NCI-H526 (cell line): ENCODE data around the gene CENPK.
"Not testable (repeated sequence)": the region's sequence is repeated elsewhere in the genome, so short reads cannot be mapped to it uniquely, and the experiment has no call there.

Experiments
- DNase-seq, 2 experiments: peaks; one replicate each; lab custom pipeline; 2025; lab: John Stamatoyannopoulos, UW

Gene CENPK

DNA sequence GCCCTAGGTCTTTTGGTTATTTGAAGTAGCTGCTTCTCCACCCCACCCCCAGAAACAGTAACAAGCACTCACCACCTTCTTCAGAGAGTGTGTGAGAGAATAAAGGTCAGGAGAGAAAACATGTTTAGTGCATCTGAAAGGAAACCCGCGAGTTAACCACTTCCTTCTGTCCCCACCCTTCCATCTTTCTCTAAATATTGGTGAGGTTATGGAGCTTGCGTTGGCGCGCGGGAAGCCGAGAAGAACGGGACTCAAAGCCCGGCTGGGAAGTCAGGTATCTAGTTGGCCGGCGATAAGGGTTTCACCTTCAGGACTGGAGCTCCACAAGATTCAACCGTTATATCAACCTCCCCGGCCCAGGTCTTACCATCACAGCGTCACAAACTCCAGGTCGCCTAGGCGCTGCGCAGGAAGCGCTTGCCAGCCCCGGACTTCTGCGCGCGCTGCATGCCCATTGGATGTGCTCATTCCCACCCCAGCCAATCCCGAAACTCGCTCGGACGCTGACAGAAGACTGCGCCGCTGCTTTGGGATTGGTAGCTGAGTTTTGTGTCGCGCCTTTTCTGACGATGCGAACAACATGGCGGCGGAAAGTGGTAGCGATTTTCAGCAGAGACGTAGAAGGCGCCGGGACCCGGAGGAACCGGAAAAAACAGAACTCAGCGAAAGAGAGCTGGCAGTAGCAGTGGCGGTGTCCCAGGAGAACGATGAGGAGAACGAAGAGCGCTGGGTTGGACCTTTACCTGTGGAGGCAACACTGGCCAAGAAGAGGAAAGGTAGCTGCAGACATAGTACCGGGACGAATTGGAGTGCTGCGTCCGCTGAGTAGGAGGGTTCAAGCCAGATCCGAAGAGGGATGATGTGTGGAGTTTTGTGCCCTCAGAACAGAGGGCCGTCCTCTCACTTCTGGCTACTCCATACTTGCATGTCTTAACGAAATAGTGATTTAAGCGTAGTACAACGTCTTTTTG is at the start of gene CENPK, which contains the start of gene PPWD1:
CENPK (minus strand) TSS at position 438 of the 971 bp plus-strand sequence. CDS start 8,261 bp downstream, outside the sequence.
PPWD1 (plus strand) TSS at position 566 of the 971 bp plus-strand sequence; CDS start at position 581, 15 bp downstream.
- DNase-seq = peak; percentile 92 to 95

- DNase-seq = peak in 1 of 2 experiments; percentile 29
Observed at GRCh38 chr5:65612298-65612907, 49.4 kb upstream of the CENPK start.

DNA sequence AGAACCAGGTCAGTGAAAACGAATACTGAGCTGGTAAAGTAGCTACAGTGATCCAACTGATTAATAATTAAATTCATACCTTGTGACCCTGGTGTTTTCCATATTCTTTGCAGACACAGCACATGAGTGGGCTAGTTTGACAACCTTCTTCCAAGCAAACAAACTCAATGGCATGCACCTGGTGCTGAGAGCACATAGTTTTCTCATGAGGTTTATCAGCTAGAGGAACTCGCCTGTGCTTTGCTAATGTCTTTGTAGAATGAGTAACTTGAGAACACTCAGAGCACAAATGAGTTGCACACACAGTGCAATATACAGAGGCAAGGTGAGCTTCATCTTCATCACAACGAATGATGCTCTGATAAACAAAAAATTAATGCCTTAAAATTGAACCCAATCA is 48.6 kb upstream of the CENPK start:
- peak; percentile 91 to 94 for DNase-seq

DNA sequence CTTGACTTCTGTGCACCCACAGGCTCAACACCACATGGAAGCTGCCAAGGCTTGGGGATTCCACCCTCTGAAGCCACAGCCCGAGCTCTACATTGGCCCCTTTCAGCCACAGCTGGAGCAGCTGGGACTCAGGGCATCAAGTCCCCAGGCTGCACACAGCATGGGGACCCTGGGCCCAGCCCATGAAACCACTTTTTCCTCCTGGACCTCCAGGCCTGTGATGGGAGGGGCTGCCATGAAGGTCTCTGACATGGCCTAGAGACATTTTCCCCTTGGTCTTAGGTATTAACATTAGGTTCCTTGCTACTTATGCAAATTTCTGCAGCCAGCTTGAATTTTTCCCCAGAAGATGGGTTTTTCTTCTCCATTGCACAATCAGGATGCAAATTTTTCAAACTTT is 38.8 kb upstream of the CENPK start:
- DNase-seq = not testable (repeated sequence)

DNA sequence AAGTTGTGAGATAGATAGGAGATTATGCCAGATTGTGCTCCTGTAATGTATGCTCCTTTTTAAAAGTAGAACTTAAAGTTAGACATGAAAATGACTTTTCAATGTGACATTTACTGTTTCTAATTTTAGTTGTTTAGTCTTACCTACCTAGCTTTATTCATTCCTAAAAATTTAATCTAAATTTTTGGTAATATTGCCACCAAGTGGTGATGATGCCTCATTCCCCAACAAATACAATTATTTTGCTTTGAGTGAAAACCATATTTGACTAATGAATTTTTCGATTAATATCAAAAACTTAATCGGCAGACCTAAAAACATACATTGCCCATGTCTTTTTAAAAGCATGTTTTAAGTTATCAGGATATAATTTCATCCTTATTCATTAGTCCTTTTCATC is 25.7 kb upstream of the CENPK start:
- DNase-seq = no peak

DNA sequence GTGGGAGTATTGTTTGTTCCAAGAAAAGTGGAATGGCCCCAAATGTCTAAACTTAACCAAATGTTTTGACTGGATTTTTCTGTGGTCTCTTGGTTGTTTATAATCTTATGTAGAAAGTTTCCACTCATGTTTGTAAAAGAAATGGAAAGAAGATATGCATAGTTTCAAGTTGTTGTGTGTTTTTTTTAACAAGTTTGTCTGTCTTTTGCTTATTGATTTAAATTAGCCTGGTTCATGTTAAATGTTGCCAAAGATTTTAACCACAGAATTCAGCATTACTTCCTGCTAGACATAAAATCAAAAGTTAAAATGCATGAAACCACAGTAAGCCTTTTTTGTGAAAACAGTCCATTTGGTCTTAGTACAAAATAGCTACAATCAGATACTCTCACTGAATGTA is 14.2 kb upstream of the CENPK start:
- no peak for DNase-seq

GRCh38 chr5:65570598-65571226 is 7.7 kb upstream of the CENPK start:
- DNase-seq = no peak

DNA sequence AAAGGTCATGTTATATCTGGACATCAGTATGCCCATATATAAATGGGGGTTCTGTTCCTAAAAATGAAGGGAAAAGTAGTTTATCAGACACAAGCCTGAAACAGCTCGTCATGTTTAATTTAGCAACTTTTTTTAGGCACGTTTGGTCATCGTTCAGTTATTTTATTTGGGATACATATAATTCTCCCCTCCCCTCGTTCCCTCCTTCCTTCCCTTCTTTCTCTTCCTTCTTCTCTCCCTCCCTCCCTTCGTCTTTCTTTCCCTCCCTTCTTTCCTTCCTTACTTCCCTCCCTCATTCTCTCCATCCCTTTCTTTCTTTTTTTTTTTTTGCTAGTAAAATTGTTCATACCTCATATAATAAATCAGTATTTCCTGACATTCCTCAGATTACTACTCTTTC is 3.5 kb upstream of the CENPK start:
- DNase-seq = no peak

DNA sequence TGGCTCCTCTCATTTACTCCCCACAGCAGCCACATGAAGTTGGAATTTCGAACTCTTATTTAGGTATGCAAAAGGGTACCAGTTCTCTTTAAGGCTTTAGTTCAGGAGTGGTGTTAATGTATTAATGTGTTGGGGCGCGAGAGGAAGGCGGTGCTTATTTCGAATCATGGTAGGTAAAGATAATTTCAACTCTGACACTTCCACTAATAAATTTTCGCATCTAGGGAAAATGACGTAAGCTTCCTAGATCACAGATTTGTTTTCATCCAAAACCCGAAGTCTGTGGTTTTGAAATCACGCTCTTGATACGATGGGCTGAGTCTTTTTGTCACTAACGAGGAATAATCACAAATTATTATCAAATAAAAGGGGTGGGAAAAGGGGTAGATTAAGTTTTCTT is 809 bp upstream of the CENPK start:
- no peak for DNase-seq

GRCh38 chr5:65556718-65557117 is 6.2 kb downstream of the CENPK start:
- no peak for DNase-seq

GRCh38 chr5:65556181-65556580 is 6.8 kb downstream of the CENPK start:
- no peak for DNase-seq

DNA sequence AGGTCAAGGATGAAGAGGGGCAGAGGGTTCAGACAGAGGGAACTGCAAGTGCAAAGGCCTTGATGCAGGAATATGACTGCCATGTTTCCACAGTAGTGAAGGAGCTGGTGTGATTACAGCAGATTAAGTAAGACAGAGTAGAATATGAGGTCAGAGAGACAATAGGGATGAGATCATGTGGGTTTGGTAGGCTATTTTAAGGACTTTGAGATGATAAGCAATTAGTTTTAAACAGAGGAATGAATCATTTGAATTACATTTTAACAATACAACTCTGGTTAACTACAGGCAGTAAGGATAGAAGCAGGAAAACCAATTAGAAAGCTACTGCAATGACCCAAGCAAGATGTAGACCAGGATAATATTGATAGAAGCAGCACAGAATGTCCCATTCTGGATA is 7.7 kb downstream of the CENPK start:
- no peak for DNase-seq

GRCh38 chr5:65553941-65554340 is 9.0 kb downstream of the CENPK start:
- DNase-seq = no peak

GRCh38 chr5:65548281-65548680 is 14.7 kb downstream of the CENPK start:
- no peak for DNase-seq

DNA sequence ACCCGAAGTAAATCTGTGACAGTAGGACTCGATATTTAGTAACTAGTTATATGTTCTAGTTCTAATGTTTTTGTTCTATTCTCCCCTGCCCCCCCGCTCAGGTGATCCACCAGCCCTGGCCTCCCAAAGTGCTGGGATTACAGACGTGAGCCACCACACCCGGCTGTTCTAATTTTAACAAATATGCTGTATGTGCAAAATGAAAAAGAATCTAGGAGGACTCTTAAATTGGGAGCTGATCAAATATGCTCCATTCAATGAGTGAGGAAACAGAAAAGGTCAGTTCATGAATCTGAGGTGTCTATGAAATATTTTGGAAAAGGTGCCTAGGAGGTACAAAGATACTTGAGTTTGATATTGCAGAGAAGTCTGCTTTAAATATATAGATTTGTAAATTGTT is 16.8 kb downstream of the CENPK start:
- DNase-seq = no peak

DNA sequence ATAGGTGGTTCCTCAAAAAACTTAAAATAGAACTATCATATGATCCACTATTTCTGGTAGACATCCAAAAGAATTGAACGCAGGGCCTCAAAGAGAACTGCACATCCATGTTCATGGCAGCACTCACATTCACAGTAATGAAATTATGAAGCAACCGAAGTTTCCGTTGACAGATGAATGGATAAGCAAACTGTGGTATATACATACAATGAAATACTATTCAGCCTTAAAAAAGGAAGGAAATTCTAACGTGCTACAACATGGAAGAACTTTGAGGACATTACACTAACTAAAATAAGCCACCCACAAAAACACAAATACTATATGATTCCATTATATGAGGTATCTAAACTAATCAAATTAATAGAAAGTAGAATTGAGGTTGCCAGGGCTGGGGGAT is 18.5 kb downstream of the CENPK start:
- DNase-seq = no peak

DNA sequence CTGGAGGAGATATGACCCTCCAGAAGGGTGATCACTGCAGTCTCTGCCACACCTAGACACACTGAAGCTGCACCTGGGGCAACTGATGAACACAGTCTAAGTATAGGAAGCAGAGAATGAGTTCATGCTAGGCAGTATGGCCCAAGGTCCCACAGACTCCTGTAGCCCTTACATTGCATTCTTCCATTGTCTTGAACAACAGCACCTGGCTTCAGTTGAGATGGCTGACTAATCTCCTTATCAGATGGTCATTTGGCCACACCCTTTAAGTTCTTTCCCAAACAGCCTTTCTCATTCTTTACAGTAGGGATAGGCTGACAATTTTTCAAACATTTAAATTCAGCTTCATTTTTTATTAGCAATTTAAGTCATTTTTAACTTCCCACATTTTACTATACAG is 23.1 kb downstream of the CENPK start:
- DNase-seq = no peak

DNA sequence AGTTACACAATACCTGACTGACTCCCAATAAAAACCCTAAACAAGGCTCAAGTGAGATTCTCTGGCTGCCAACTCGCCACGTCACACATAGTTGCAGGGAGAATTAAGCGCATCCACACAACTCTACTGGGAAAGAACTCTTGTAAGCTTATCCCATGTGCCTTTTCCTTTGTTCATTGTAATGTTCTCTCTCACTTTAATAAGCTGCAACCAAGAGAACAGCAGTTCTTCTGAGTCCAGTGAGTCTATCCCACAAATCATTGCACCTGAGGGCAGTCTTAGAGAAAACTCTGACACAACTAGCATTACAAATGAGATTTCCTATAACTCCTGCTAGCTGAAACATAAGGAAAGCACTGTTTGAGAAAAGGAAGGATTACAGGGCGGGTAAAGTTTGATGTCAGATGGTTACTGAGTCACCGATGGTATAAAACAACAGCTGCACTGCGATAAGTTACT is 27.4 kb downstream of the CENPK start:
- no peak for DNase-seq

DNA sequence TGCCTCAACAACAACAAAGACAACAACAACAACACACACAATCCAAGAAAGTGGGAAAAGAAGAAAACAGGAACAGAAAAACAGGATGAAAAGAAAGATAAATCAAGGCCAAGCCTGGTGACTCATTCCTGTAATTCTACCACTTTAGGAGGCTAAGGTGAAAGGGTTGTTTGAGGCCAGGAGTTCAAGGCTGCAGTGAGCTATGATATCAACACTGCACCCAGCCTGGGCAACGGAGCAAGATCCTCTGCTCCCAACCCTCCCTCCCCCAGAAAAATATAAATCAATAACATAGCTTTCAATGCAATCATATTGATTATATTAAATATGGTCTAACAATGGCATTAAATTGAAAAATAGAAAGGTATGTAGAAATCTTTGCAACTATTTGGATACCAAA is 32.1 kb downstream of the CENPK start:
- DNase-seq = no peak

DNA sequence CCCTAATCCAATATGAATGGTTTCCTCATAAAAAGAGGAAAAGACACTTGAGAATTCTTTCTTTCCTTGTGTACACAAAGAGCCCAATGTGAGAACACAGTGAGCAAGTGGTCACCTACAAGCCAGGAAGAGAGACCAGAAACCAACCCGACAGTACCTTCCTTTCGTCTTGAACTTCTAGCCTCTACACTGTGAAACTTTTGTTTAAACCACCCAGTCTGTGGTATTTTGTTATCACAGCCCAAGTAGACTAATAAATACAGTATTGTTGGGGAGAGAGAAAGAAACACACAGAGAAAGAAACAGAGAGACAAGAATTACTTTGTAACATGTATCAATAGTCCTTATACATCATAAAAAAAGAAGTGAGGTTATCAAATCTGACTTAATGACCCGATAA is 37.2 kb downstream of the CENPK start:
- DNase-seq = no peak

GRCh38 chr5:65512170-65512937 is 50.6 kb downstream of the CENPK start:
- DNase-seq = no peak

DNA sequence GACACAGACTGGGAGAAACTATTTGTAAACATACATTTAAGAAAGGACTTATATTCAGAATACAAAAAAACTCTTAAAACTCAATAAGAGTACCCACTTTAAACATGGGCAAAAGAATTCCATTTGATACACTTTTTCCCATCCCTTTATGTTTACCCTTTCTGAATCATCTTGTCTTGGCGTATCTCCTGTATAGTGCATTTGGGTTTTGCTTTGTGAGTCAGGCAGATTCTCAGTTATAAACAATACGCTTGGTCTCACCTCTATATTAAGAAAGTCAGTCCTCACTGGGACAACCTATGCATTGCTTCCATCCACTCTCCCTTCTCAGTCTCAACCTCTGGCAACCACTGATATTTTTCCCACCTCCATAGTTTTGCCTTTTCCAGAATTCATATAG is 54.0 kb downstream of the CENPK start:
- DNase-seq = no peak
